GM10266 (cell line): ENCODE results near the gene TMEM260.

Experiments
- DNase-seq: peaks from one replicate; pipeline ENCODE4 v3.0.0; 2012; ENCODE audit errors: extremely low spot score
- CTCF ChIP-seq: IDR thresholded peaks from 2 replicates; pipeline ENCODE4 v1.5.1; 2012; ENCODE audit warnings: mild to moderate bottlenecking, low read depth; ENCODE audit not compliant: control insufficient read depth, insufficient read depth; ENCODE audit errors: missing control alignments

Gene TMEM260

GRCh38 chr14:56657604-56658003, 78.0 kb downstream of the TMEM260 start:
- DNase-seq: no peak
- TF ChIP-seq CTCF: no peak

- DNase-seq: no peak
These were observed 79.8 kb downstream of the TMEM260 start for GRCh38 chr14:56659378-56659777.

GRCh38 chr14:56659964-56660551, 80.5 kb downstream of the TMEM260 start:
- peak; percentile 53 for DNase-seq
- TF ChIP-seq CTCF: peak; percentile 48

More at GRCh38 chr14:56659378-56659777, 79.8 kb downstream of the TMEM260 start:
- no peak for TF ChIP-seq CTCF

- DNase-seq: no peak
- TF ChIP-seq CTCF: no peak
These were observed 81.2 kb downstream of the TMEM260 start for GRCh38 chr14:56660677-56661389.

- no peak for TF ChIP-seq CTCF
- no peak for DNase-seq
These were observed 81.9 kb downstream of the TMEM260 start for GRCh38 chr14:56661478-56661877.

- TF ChIP-seq CTCF: no peak
- DNase-seq: no peak
These were observed 85.3 kb downstream of the TMEM260 start for GRCh38 chr14:56664811-56665421.

- TF ChIP-seq CTCF: no peak
- DNase-seq: no peak
These were observed 86.7 kb downstream of the TMEM260 start for GRCh38 chr14:56666294-56666693.
